Liver (tissue), 9 donors: ENCODE results near the gene S1PR4. TPM values are rescaled to one million over a fixed set of nuclear protein-coding genes. Genes with fewer than 3 reads are reported as not detected.

ENCODE experiments used
- DNase-seq: peaks from one replicate; pipeline ENCODE4 v3.0.0-alpha.2; 2017; ENCODE audit warnings: low spot score
- H3K27ac ChIP-seq, 2 donors: one replicate each; pipeline ENCODE4 v1.7.0; 2013; ENCODE audit warnings: inconsistent platforms in 2 of 2, low read length in 2 of 2, control low read depth in 1 of 2, low read depth in 1 of 2, mild to moderate bottlenecking in 1 of 2
- H3K27me3 ChIP-seq, 4 donors: one replicate each; pipeline versions ENCODE4 v1.6.1 to v1.7.0; 2013; ENCODE audit warnings: low read length in 3 of 4, inconsistent platforms in 1 of 4, mild to moderate bottlenecking in 1 of 4, moderate library complexity in 1 of 4; ENCODE audit not compliant: control insufficient read depth in 4 of 4, insufficient read depth in 4 of 4
- H3K36me3 ChIP-seq, 4 donors: one replicate each; pipeline versions ENCODE4 v1.6.1 to v1.7.0; 2013; ENCODE audit warnings: low read length in 3 of 4, mild to moderate bottlenecking in 3 of 4, low read depth in 1 of 4, moderate library complexity in 1 of 4; ENCODE audit not compliant: control insufficient read depth in 4 of 4, insufficient read depth in 3 of 4
- H3K4me1 ChIP-seq, 4 donors: one replicate each; pipeline versions ENCODE4 v1.6.1 to v1.7.0; 2013; ENCODE audit warnings: low read length in 3 of 4, mild to moderate bottlenecking in 3 of 4, moderate library complexity in 1 of 4; ENCODE audit not compliant: control insufficient read depth in 4 of 4, insufficient read depth in 4 of 4
- H3K4me3 ChIP-seq, 3 donors: one replicate each; pipeline versions ENCODE4 v1.6.1 to v1.7.0; 2013; ENCODE audit warnings: low read length in 3 of 3, control low read depth in 1 of 3, low read depth in 1 of 3, mild to moderate bottlenecking in 1 of 3
- H3K9ac ChIP-seq, 2 donors: one replicate each; pipeline ENCODE4 v1.7.0; 2013; ENCODE audit warnings: low read length in 2 of 2, mild to moderate bottlenecking in 2 of 2, moderate library complexity in 2 of 2, control low read depth in 1 of 2, low read depth in 1 of 2
- H3K9me3 ChIP-seq, 4 donors: one replicate each; pipeline versions ENCODE4 v1.6.1 to v1.7.0; 2013; ENCODE audit warnings: low read length in 3 of 4; ENCODE audit not compliant: control insufficient read depth in 4 of 4
- EGR1 ChIP-seq, 2 donors: IDR thresholded peaks; 2 replicates each; pipeline ENCODE4 v1.6.1; 2016 to 2018; ENCODE audit warnings: antibody characterized with exemption in 2 of 2, low read depth in 2 of 2
- FOXA1 ChIP-seq: IDR thresholded peaks from 2 replicates; pipeline ENCODE4 v1.6.1; 2016; ENCODE audit warnings: antibody characterized with exemption
- FOXA2 ChIP-seq: IDR thresholded peaks from 2 replicates; pipeline ENCODE4 v1.6.1; 2016; ENCODE audit warnings: antibody characterized with exemption
- GABPA ChIP-seq, 2 donors: IDR thresholded peaks in 1 of 2; conservative IDR thresholded peaks in 1 of 2; 2 replicates each; pipeline ENCODE4 v1.6.1; 2016; ENCODE audit warnings: antibody characterized with exemption in 2 of 2, mild to moderate bottlenecking in 1 of 2, moderate library complexity in 1 of 2
- HNF4A ChIP-seq, 2 donors: conservative IDR thresholded peaks; 2 replicates each; pipeline ENCODE4 v1.6.1; 2016; ENCODE audit warnings: antibody characterized with exemption in 2 of 2, mild to moderate bottlenecking in 2 of 2
- HNF4G ChIP-seq: IDR thresholded peaks from 2 replicates; pipeline ENCODE4 v1.6.1; 2016; ENCODE audit warnings: antibody characterized with exemption
- JUND ChIP-seq, 2 donors: IDR thresholded peaks; 2 replicates each; pipeline ENCODE4 v1.6.1; 2016; ENCODE audit warnings: antibody characterized with exemption in 2 of 2
- NR2F2 ChIP-seq: IDR thresholded peaks from 2 replicates; pipeline ENCODE4 v1.6.1; 2016; ENCODE audit warnings: antibody characterized with exemption
- RAD21 ChIP-seq, 2 donors: IDR thresholded peaks; 2 replicates each; pipeline ENCODE4 v1.6.1; 2016; ENCODE audit warnings: antibody characterized with exemption in 2 of 2, mild to moderate bottlenecking in 2 of 2
- RXRA ChIP-seq, 2 donors: IDR thresholded peaks; 2 replicates each; pipeline ENCODE4 v1.6.1; 2017 to 2018; ENCODE audit warnings: antibody characterized with exemption in 2 of 2, mild to moderate bottlenecking in 1 of 2
- SP1 ChIP-seq: IDR thresholded peaks from 2 replicates; pipeline ENCODE4 v1.6.1; 2018; ENCODE audit warnings: antibody characterized with exemption, mild to moderate bottlenecking
- TAF1 ChIP-seq: conservative IDR thresholded peaks from 2 replicates; pipeline ENCODE4 v1.6.1; 2016; ENCODE audit warnings: antibody characterized with exemption, mild to moderate bottlenecking
- YY1 ChIP-seq: IDR thresholded peaks from 2 replicates; pipeline ENCODE4 v1.6.1; 2016; ENCODE audit warnings: antibody characterized with exemption, mild to moderate bottlenecking
- WGBS: extraction: QIAGEN DNeasy Blood & Tissue Kit; methylation state at CpG from one replicate; pipeline ENCODE4 v1.1.7; 2013; 5-methylcytosine and 5-hydroxymethylcytosine counted together
- polyA plus RNA-seq, 2 donors: library from polyadenylated mRNA; stranded (reverse) in 1 of 2; unstranded in 1 of 2; fragments of 200-250 nt in 1 of 2; fragments of >200 nt in 1 of 2; fragmentation: Nextera tagmentation in 1 of 2; extraction: Ambion mirVana in 1 of 2; gene quantifications; one replicate each; pipeline versions ENCODE4 v1.2.1 to v1.2.3, GENCODE V29; 2013 to 2015
- total RNA-seq, 2 donors: library from RNA; depleted of rRNA; stranded (reverse); fragments of >200 nt; gene quantifications; one replicate each; pipeline ENCODE4 v1.2.3, GENCODE V29; 2014
- TF ChIP-seq, protein P1 (sequence below): fragments of 150-350 bp; IDR thresholded peaks from 2 replicates; pipeline ENCODE4 v1.5.1; 2017; ENCODE audit warnings: improper control_type of control experiment, low read depth, low read length; ENCODE audit not compliant: missing input control
- TF ChIP-seq, protein P2 (sequence below): IDR thresholded peaks from 2 replicates; pipeline ENCODE4 v1.6.1; 2016; ENCODE audit warnings: antibody characterized with exemption, mild to moderate bottlenecking
- donor health status: healthy.
- donor health status: healthy.
- donor health status: healthy.
- donor health status: healthy.
- donor health status: healthy.

Gene S1PR4
- total and polyA plus RNA-seq, 4 donors, result 0.93 to 11.0 (median 2.1) TPM

DNA sequence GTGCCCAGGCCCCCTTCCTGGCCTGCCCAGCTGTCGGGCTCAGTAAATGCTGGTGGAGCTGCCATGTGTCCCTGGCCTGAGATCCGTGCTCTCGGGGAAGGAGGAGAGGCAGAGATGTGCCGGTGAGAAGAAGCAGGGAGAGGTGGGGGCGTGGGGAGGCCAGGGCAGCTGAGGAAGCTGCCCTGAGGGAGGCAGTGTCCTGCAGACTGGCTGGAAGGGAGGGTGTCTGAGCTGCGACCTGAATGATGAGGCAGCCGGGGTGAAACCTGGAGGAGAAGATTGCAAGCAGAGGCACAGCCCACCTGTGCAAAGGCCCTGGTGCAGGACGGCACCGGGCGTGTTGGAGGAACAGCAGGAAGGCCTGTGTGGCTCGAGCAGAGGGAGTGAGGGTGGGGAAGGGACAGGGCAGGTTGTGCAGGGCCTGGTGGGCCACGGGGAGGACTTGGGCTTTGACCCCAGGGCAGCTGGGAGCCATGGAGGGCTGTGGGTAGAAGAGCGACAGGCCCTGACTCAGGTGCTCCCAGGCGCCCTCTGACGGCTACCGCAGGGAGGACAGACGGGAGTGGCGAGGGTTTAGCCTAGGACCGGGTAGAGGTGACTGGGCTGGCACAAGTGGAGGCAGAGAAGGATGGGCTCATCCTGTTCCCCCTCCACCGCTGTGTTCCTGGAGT, 31.9 kb downstream of the S1PR4 start:
- Histone ChIP-seq H3K4me1 (no peaks in the 10 kb centered on the region), H3K9me3 (no peaks in the 10 kb centered on the region), H3K27me3 (no peaks in the 10 kb centered on the region), H3K9ac (peak overlapping the region in 1 of 2 donors; percentile 8), H3K4me3 (no peak overlapping the region), H3K27ac (no peak overlapping the region), H3K36me3 (peaks cover 0 to 23% (median 6%) of the 10 kb centered on the region in 4 donors)
- TF ChIP-seq JUND (IDR thresholded peaks at IDR 0.05) (no peak), GABPA (IDR thresholded peaks at IDR 0.05 in 1 of 2, conservative IDR thresholded peaks at IDR 0.05 in 1 of 2) (no peak), EGR1 (IDR thresholded peaks at IDR 0.05; ENCODE audit: low read depth in 2 of 2) (no peak), RXRA (IDR thresholded peaks at IDR 0.05) (no peak), SP1 (no peak), HNF4G (no peak), FOXA1 (no peak), TAF1 (no peak), NR2F2 (no peak), HNF4A (conservative IDR thresholded peaks at IDR 0.05) (no peak), RAD21 (IDR thresholded peaks at IDR 0.05) (peak in 1 of 2 donors; percentile 67)
- TF ChIP-seq, protein P1, sequence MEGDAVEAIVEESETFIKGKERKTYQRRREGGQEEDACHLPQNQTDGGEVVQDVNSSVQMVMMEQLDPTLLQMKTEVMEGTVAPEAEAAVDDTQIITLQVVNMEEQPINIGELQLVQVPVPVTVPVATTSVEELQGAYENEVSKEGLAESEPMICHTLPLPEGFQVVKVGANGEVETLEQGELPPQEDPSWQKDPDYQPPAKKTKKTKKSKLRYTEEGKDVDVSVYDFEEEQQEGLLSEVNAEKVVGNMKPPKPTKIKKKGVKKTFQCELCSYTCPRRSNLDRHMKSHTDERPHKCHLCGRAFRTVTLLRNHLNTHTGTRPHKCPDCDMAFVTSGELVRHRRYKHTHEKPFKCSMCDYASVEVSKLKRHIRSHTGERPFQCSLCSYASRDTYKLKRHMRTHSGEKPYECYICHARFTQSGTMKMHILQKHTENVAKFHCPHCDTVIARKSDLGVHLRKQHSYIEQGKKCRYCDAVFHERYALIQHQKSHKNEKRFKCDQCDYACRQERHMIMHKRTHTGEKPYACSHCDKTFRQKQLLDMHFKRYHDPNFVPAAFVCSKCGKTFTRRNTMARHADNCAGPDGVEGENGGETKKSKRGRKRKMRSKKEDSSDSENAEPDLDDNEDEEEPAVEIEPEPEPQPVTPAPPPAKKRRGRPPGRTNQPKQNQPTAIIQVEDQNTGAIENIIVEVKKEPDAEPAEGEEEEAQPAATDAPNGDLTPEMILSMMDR, result peak; percentile 55
- WGBS, result 44% methylated on average over 20 of the region's 20 CpGs
- peak; percentile 71 for DNase-seq

DNA sequence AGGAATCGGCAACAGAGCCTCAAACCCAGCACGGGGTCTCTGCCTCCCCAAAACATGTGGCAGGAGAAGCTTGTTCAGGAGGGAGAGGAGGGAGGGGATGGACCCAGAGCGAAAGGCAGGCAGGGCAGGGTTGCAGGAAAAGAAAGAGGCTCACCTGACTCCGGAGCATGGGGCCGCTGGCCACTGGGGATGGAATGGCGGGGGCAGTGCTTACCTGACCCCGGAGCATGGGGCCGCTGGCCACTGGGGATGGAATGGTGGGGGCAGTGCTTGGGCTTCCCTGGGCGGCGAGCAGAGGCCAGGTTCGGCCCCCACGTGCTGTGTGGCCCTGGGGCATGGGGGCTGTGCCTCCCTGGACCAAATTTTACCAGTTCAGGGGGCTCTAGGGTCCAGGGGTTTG, 32.6 kb downstream of the S1PR4 start:
- 52% methylated on average over 12 of the region's 12 CpGs for WGBS
- TF ChIP-seq FOXA2, result no peak
- no peak overlapping the region for H3K27ac ChIP-seq
- peak overlapping the region in 1 of 2 donors; percentile 8 for H3K9ac ChIP-seq
- no peak overlapping the region for H3K4me3 ChIP-seq
- DNase-seq, result no peak
- H3K4me1 ChIP-seq, result no peaks in the 10 kb centered on the region
- no peaks in the 10 kb centered on the region for H3K9me3 ChIP-seq
- H3K36me3 ChIP-seq, result peaks cover 0 to 21% (median 5%) of the 10 kb centered on the region in 4 donors
- H3K27me3 ChIP-seq, result no peaks in the 10 kb centered on the region

DNA sequence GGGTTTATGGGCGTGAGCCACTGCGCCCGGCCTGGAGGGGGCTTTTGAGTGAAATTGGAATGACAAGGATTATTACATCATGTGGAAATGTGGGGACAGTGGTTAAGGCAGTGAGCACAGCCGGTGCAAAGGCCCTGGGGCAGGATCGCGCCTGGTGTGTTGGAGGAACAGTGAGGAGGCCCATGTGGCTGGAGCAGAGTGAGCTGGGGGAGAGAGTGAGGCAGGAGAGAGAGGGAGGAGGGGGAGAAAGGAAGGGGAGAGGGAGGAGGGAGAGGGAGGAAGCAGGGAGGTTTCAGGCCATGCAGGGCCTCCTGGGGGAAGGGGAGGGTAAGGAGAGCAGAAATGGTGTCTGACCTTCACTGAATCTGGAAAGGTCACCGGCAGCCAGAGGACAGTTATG, 34.6 kb downstream of the S1PR4 start:
- Histone ChIP-seq H3K4me1 (no peaks in the 10 kb centered on the region), H3K27me3 (no peaks in the 10 kb centered on the region), H3K27ac (no peak overlapping the region), H3K9ac (no peak overlapping the region), H3K36me3 (peaks cover 0 to 3% (median 0%) of the 10 kb centered on the region in 4 donors), H3K9me3 (no peaks in the 10 kb centered on the region), H3K4me3 (no peak overlapping the region)
- DNase-seq, result no peak
- TF ChIP-seq FOXA1, result no peak
- TF ChIP-seq, protein P2, sequence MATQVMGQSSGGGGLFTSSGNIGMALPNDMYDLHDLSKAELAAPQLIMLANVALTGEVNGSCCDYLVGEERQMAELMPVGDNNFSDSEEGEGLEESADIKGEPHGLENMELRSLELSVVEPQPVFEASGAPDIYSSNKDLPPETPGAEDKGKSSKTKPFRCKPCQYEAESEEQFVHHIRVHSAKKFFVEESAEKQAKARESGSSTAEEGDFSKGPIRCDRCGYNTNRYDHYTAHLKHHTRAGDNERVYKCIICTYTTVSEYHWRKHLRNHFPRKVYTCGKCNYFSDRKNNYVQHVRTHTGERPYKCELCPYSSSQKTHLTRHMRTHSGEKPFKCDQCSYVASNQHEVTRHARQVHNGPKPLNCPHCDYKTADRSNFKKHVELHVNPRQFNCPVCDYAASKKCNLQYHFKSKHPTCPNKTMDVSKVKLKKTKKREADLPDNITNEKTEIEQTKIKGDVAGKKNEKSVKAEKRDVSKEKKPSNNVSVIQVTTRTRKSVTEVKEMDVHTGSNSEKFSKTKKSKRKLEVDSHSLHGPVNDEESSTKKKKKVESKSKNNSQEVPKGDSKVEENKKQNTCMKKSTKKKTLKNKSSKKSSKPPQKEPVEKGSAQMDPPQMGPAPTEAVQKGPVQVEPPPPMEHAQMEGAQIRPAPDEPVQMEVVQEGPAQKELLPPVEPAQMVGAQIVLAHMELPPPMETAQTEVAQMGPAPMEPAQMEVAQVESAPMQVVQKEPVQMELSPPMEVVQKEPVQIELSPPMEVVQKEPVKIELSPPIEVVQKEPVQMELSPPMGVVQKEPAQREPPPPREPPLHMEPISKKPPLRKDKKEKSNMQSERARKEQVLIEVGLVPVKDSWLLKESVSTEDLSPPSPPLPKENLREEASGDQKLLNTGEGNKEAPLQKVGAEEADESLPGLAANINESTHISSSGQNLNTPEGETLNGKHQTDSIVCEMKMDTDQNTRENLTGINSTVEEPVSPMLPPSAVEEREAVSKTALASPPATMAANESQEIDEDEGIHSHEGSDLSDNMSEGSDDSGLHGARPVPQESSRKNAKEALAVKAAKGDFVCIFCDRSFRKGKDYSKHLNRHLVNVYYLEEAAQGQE, result no peak
- no peak for TF ChIP-seq RAD21 (IDR thresholded peaks at IDR 0.05)
- TF ChIP-seq RXRA (IDR thresholded peaks at IDR 0.05), result no peak
- no peak for TF ChIP-seq YY1
- TF ChIP-seq HNF4G, result no peak
- no peak for TF ChIP-seq GABPA (IDR thresholded peaks at IDR 0.05 in 1 of 2, conservative IDR thresholded peaks at IDR 0.05 in 1 of 2)
- TF ChIP-seq, protein P1, result no peak
- WGBS, result 99% methylated on average over 7 of the region's 7 CpGs
